ENCODE results near the gene JHY.

JHY gene

GRCh38 chr11:122897606-122898210 lies 15.1 kb downstream of the JHY start:
- no peak overlapping the region for H3K4me3 ChIP-seq (ENCODE audit: insufficient read depth, low read depth, low read length)
- 92 to 93% methylated on average over 4 to 5 of the region's 5 CpGs for WGBS, 2 experiments

GRCh38 chr11:122898799-122899198 lies 16.2 kb downstream of the JHY start:
- Histone ChIP-seq H3K4me1 (ENCODE audit: control insufficient read depth, insufficient read depth, low read length) (no peaks in the 10 kb centered on the region), H3K27ac (ENCODE audit: insufficient read depth, low read depth, low read length, poor library complexity, severe bottlenecking) (no peak overlapping the region), H3K27me3 (ENCODE audit: control insufficient read depth, insufficient read depth, low read length, poor library complexity, severe bottlenecking) (no peaks in the 10 kb centered on the region), H3K4me3 (ENCODE audit: insufficient read depth, low read depth, low read length) (no peak overlapping the region), H3K36me3 (ENCODE audit: control insufficient read depth, insufficient read depth, low read length) (no peaks in the 10 kb centered on the region), H3K9me3 (ENCODE audit: control insufficient read depth, low read length) (no peaks in the 10 kb centered on the region)
- WGBS, 2 experiments: 83 to 86% methylated on average over 6 of the region's 6 CpGs

More at GRCh38 chr11:122897606-122898210, 15.1 kb downstream of the JHY start:
- no peaks in the 10 kb centered on the region for H3K4me1 ChIP-seq (ENCODE audit: control insufficient read depth, insufficient read depth, low read length)
- no peaks in the 10 kb centered on the region for H3K27me3 ChIP-seq (ENCODE audit: control insufficient read depth, insufficient read depth, low read length, poor library complexity, severe bottlenecking)
- no peaks in the 10 kb centered on the region for H3K36me3 ChIP-seq (ENCODE audit: control insufficient read depth, insufficient read depth, low read length)
- no peak overlapping the region for H3K27ac ChIP-seq (ENCODE audit: insufficient read depth, low read depth, low read length, poor library complexity, severe bottlenecking)
- no peaks in the 10 kb centered on the region for H3K9me3 ChIP-seq (ENCODE audit: control insufficient read depth, low read length)

- no peak overlapping the region for H3K4me3 ChIP-seq (ENCODE audit: insufficient read depth, low read depth, low read length)
- WGBS, 2 experiments: 79 to 84% methylated on average over 9 of the region's 9 CpGs
- no peaks in the 10 kb centered on the region for H3K27me3 ChIP-seq (ENCODE audit: control insufficient read depth, insufficient read depth, low read length, poor library complexity, severe bottlenecking)
- H3K4me1 ChIP-seq (ENCODE audit: control insufficient read depth, insufficient read depth, low read length): no peaks in the 10 kb centered on the region
- H3K9me3 ChIP-seq (ENCODE audit: control insufficient read depth, low read length): no peaks in the 10 kb centered on the region
- no peak overlapping the region for H3K27ac ChIP-seq (ENCODE audit: insufficient read depth, low read depth, low read length, poor library complexity, severe bottlenecking)
- no peaks in the 10 kb centered on the region for H3K36me3 ChIP-seq (ENCODE audit: control insufficient read depth, insufficient read depth, low read length)
Measured at GRCh38 chr11:122900587-122901202, 18.1 kb downstream of the JHY start.

GRCh38 chr11:122902951-122903350 lies 20.4 kb downstream of the JHY start:
- Histone ChIP-seq H3K9me3 (ENCODE audit: control insufficient read depth, low read length) (no peaks in the 10 kb centered on the region), H3K36me3 (ENCODE audit: control insufficient read depth, insufficient read depth, low read length) (no peaks in the 10 kb centered on the region), H3K27me3 (ENCODE audit: control insufficient read depth, insufficient read depth, low read length, poor library complexity, severe bottlenecking) (no peaks in the 10 kb centered on the region), H3K27ac (ENCODE audit: insufficient read depth, low read depth, low read length, poor library complexity, severe bottlenecking) (no peak overlapping the region), H3K4me3 (ENCODE audit: insufficient read depth, low read depth, low read length) (no peak overlapping the region), H3K4me1 (ENCODE audit: control insufficient read depth, insufficient read depth, low read length) (no peaks in the 10 kb centered on the region)
- 94 to 98% methylated on average over 2 to 4 of the region's 4 CpGs for WGBS, 2 experiments

- no peak overlapping the region for H3K27ac ChIP-seq (ENCODE audit: insufficient read depth, low read depth, low read length, poor library complexity, severe bottlenecking)
- H3K36me3 ChIP-seq (ENCODE audit: control insufficient read depth, insufficient read depth, low read length): no peaks in the 10 kb centered on the region
- no peaks in the 10 kb centered on the region for H3K9me3 ChIP-seq (ENCODE audit: control insufficient read depth, low read length)
- H3K4me1 ChIP-seq (ENCODE audit: control insufficient read depth, insufficient read depth, low read length): no peaks in the 10 kb centered on the region
- H3K27me3 ChIP-seq (ENCODE audit: control insufficient read depth, insufficient read depth, low read length, poor library complexity, severe bottlenecking): no peaks in the 10 kb centered on the region
- H3K4me3 ChIP-seq (ENCODE audit: insufficient read depth, low read depth, low read length): no peak overlapping the region
- 75 to 83% methylated on average over 4 of the region's 4 CpGs for WGBS, 2 experiments
Measured at GRCh38 chr11:122910775-122911174, 28.2 kb downstream of the JHY start.

- H3K4me3 ChIP-seq (ENCODE audit: insufficient read depth, low read depth, low read length): no peak overlapping the region
- WGBS, 2 experiments: 86 to 90% methylated on average over 1 of the region's 1 CpG
- H3K27ac ChIP-seq (ENCODE audit: insufficient read depth, low read depth, low read length, poor library complexity, severe bottlenecking): no peak overlapping the region
- no peaks in the 10 kb centered on the region for H3K36me3 ChIP-seq (ENCODE audit: control insufficient read depth, insufficient read depth, low read length)
- no peaks in the 10 kb centered on the region for H3K27me3 ChIP-seq (ENCODE audit: control insufficient read depth, insufficient read depth, low read length, poor library complexity, severe bottlenecking)
- no peaks in the 10 kb centered on the region for H3K9me3 ChIP-seq (ENCODE audit: control insufficient read depth, low read length)
- peaks cover 8% of the 10 kb centered on the region for H3K4me1 ChIP-seq (ENCODE audit: control insufficient read depth, insufficient read depth, low read length)
Measured at GRCh38 chr11:122917311-122917710, 34.8 kb downstream of the JHY start.

- H3K27me3 ChIP-seq (ENCODE audit: control insufficient read depth, insufficient read depth, low read length, poor library complexity, severe bottlenecking): no peaks in the 10 kb centered on the region
- no peak overlapping the region for H3K4me3 ChIP-seq (ENCODE audit: insufficient read depth, low read depth, low read length)
- H3K36me3 ChIP-seq (ENCODE audit: control insufficient read depth, insufficient read depth, low read length): no peaks in the 10 kb centered on the region
- H3K27ac ChIP-seq (ENCODE audit: insufficient read depth, low read depth, low read length, poor library complexity, severe bottlenecking): no peak overlapping the region
- WGBS, 2 experiments: 90 to 91% methylated on average over 7 of the region's 7 CpGs
- H3K4me1 ChIP-seq (ENCODE audit: control insufficient read depth, insufficient read depth, low read length): peaks cover 8% of the 10 kb centered on the region
- no peaks in the 10 kb centered on the region for H3K9me3 ChIP-seq (ENCODE audit: control insufficient read depth, low read length)
Measured at GRCh38 chr11:122918734-122919133, 36.2 kb downstream of the JHY start.

- 28 to 31% methylated on average over 5 of the region's 5 CpGs for WGBS, 2 experiments
- no peaks in the 10 kb centered on the region for H3K27me3 ChIP-seq (ENCODE audit: control insufficient read depth, insufficient read depth, low read length, poor library complexity, severe bottlenecking)
Measured at GRCh38 chr11:122920579-122920978, 38.0 kb downstream of the JHY start.

GRCh38 chr11:122922893-122923292 lies 40.3 kb downstream of the JHY start:
- Histone ChIP-seq H3K27ac (ENCODE audit: insufficient read depth, low read depth, low read length, poor library complexity, severe bottlenecking) (no peak overlapping the region), H3K4me1 (ENCODE audit: control insufficient read depth, insufficient read depth, low read length) (peaks cover 8% of the 10 kb centered on the region), H3K36me3 (ENCODE audit: control insufficient read depth, insufficient read depth, low read length) (no peaks in the 10 kb centered on the region), H3K27me3 (ENCODE audit: control insufficient read depth, insufficient read depth, low read length, poor library complexity, severe bottlenecking) (no peaks in the 10 kb centered on the region), H3K4me3 (ENCODE audit: insufficient read depth, low read depth, low read length) (no peak overlapping the region), H3K9me3 (ENCODE audit: control insufficient read depth, low read length) (no peaks in the 10 kb centered on the region)
- WGBS, 2 experiments: 92% methylated on average over 4 of the region's 4 CpGs

More at GRCh38 chr11:122920579-122920978, 38.0 kb downstream of the JHY start:
- no peaks in the 10 kb centered on the region for H3K9me3 ChIP-seq (ENCODE audit: control insufficient read depth, low read length)
- no peak overlapping the region for H3K4me3 ChIP-seq (ENCODE audit: insufficient read depth, low read depth, low read length)
- H3K36me3 ChIP-seq (ENCODE audit: control insufficient read depth, insufficient read depth, low read length): no peaks in the 10 kb centered on the region
- peaks cover 8% of the 10 kb centered on the region for H3K4me1 ChIP-seq (ENCODE audit: control insufficient read depth, insufficient read depth, low read length)
- H3K27ac ChIP-seq (ENCODE audit: insufficient read depth, low read depth, low read length, poor library complexity, severe bottlenecking): no peak overlapping the region

- Histone ChIP-seq H3K4me3 (ENCODE audit: insufficient read depth, low read depth, low read length) (no peak overlapping the region), H3K36me3 (ENCODE audit: control insufficient read depth, insufficient read depth, low read length) (no peaks in the 10 kb centered on the region), H3K27ac (ENCODE audit: insufficient read depth, low read depth, low read length, poor library complexity, severe bottlenecking) (no peak overlapping the region), H3K4me1 (ENCODE audit: control insufficient read depth, insufficient read depth, low read length) (peaks cover 8% of the 10 kb centered on the region), H3K9me3 (ENCODE audit: control insufficient read depth, low read length) (no peaks in the 10 kb centered on the region), H3K27me3 (ENCODE audit: control insufficient read depth, insufficient read depth, low read length, poor library complexity, severe bottlenecking) (no peaks in the 10 kb centered on the region)
- 75 to 80% methylated on average over 1 to 2 of the region's 2 CpGs for WGBS, 2 experiments
Measured at GRCh38 chr11:122923302-122923701, 40.7 kb downstream of the JHY start.

Measured in ectodermal cell (in vitro differentiated cells).